HCT116 (cell line): ENCODE results near the gene AMHR2. TPM values are rescaled to one million over a fixed set of nuclear protein-coding genes. Genes with fewer than 3 reads are reported as not detected.
A peak's percentile ranks its signal among the peaks of the same experiment; 100 is the strongest.

Experiments used
- ATAC-seq: fragments of 200-7000 bp; cut with Tn5 transposase; 2 replicates; pipeline ENCODE4 v1.9.1; 2020; ENCODE audit warnings: mild to moderate bottlenecking, moderate library complexity
- BruUV-seq: library from RNA; stranded (reverse); fragments of 400-500 nt; replicated peaks from 2 replicates; lab custom pipeline; 2021; lab: Mats Ljungman, UMichigan
- CTCF ChIA-PET: fragments of 300-600 bp; sonication (Branson Sonifier 250); formaldehyde crosslinking; loops from one replicate; lab custom pipeline; 2021; ENCODE audit warnings: antibody characterized with exemption; lab: Charles Lee
- POLR2A ChIA-PET: fragments of 300-600, 350-600 bp; sonication (Branson Sonifier 250); formaldehyde crosslinking; loops from one replicate; lab custom pipeline; 2021; ENCODE audit warnings: antibody characterized with exemption; lab: Charles Lee
- RAD21 ChIA-PET, 2 experiments: fragments of 300-600 bp; sonication (Branson Sonifier 250); formaldehyde crosslinking; loops; one replicate each; lab custom pipeline; 2023; ENCODE audit warnings: low total read pairs in 2 of 2; ENCODE audit not compliant: uncharacterized antibody in 2 of 2, unreplicated experiment in 2 of 2, low non-redundant PET in 1 of 2; lab: Charles Lee
- DNase-seq: peaks from one replicate; pipeline ENCODE4 v3.0.0-alpha.2; 2010; ENCODE audit warnings: low read depth, low spot score
- H2AFZ ChIP-seq: fragments of 200-600 bp; shearing (Covaris generic), sonication (generic); 2 replicates; pipeline ENCODE4 v1.6.1; 2017; ENCODE audit warnings: low read depth, mixed run types, mixed read lengths, antibody characterized with exemption, low read length; ENCODE audit not compliant: poor library complexity, severe bottlenecking
- H3K27ac ChIP-seq: 2 replicates; pipeline ENCODE4 v1.5.1; 2012; ENCODE audit warnings: low read depth, low read length
- H3K27me3 ChIP-seq: fragments of 200-600 bp; sonication (generic); 2 replicates; pipeline ENCODE4 v1.6.1; 2016; ENCODE audit warnings: mixed run types, low read length, mixed read lengths; ENCODE audit not compliant: insufficient read depth
- H3K36me3 ChIP-seq, 2 experiments: fragments of 200-500 bp in 1 of 2; fragments of 200-600 bp in 1 of 2; sonication (Bioruptor generic) in 1 of 2; sonication (generic) in 1 of 2; 2 replicates each; pipeline versions ENCODE4 v1.5.1 to v1.6.1; 2014 to 2016; ENCODE audit warnings: low read length in 2 of 2, inconsistent platforms in 1 of 2, mixed read lengths in 1 of 2, mixed run types in 1 of 2; ENCODE audit not compliant: insufficient read depth in 2 of 2, control insufficient read depth in 1 of 2
- H3K4me1 ChIP-seq, 2 experiments: fragments of 200-600 bp in 1 of 2; sonication (generic) in 1 of 2; 2 replicates each; pipeline versions ENCODE4 v1.5.1 to v1.6.1; 2012 to 2017; ENCODE audit warnings: low read length in 2 of 2, inconsistent platforms in 1 of 2, mild to moderate bottlenecking in 1 of 2, mixed read lengths in 1 of 2, mixed run types in 1 of 2, moderate library complexity in 1 of 2; ENCODE audit not compliant: insufficient read depth in 2 of 2, control insufficient read depth in 1 of 2
- H3K4me2 ChIP-seq: fragments of 200-600 bp; sonication (generic); 2 replicates; pipeline ENCODE4 v1.6.1; 2017; ENCODE audit warnings: mixed run types, low read length, mixed read lengths
- H3K4me3 ChIP-seq, 2 experiments: fragments of 200-600 bp in 1 of 2; sonication (generic) in 1 of 2; replicated peaks in 1 of 2; 2 replicates each; pipeline ENCODE4 v1.5.1; 2011 to 2016; ENCODE audit warnings: low read length in 2 of 2, control low read depth in 1 of 2, low read depth in 1 of 2, mild to moderate bottlenecking in 1 of 2, mixed read lengths in 1 of 2, mixed run types in 1 of 2
- H3K79me2 ChIP-seq: fragments of 200-600 bp; sonication (generic); 2 replicates; pipeline ENCODE4 v1.6.1; 2017; ENCODE audit warnings: mild to moderate bottlenecking, mixed run types, low read length, moderate library complexity, mixed read lengths; ENCODE audit not compliant: insufficient read depth
- H3K9ac ChIP-seq: fragments of 200-600 bp; sonication (generic); 2 replicates; pipeline ENCODE4 v1.6.1; 2016; ENCODE audit warnings: low read length, mixed read lengths
- H3K9me2 ChIP-seq: fragments of 200-600 bp; sonication (generic), shearing (Covaris generic); 2 replicates; pipeline ENCODE4 v1.6.1; 2017; ENCODE audit warnings: mixed run types, mild to moderate bottlenecking, moderate library complexity; ENCODE audit not compliant: insufficient read depth
- H3K9me3 ChIP-seq, 2 experiments: fragments of 200-500 bp in 1 of 2; fragments of 200-600 bp in 1 of 2; sonication (Bioruptor generic) in 1 of 2; sonication (generic) in 1 of 2; 2 replicates each; pipeline ENCODE4 v1.6.1; 2014 to 2017; ENCODE audit warnings: low read length in 2 of 2, mixed read lengths in 2 of 2, inconsistent platforms in 1 of 2, low read depth in 1 of 2, mild to moderate bottlenecking in 1 of 2, mixed run types in 1 of 2, moderate library complexity in 1 of 2; ENCODE audit not compliant: control insufficient read depth in 1 of 2, insufficient read depth in 1 of 2
- H4K20me1 ChIP-seq: fragments of 200-600 bp; sonication (generic), shearing (Covaris generic); 2 replicates; pipeline ENCODE4 v1.6.1; 2017; ENCODE audit warnings: mixed run types, mild to moderate bottlenecking, moderate library complexity; ENCODE audit not compliant: insufficient read depth
- ATF3 ChIP-seq: IDR thresholded peaks from 2 replicates; pipeline ENCODE4 v1.6.1; 2012
- CBX3 ChIP-seq: IDR thresholded peaks from 2 replicates; pipeline ENCODE4 v1.6.1; 2012; ENCODE audit warnings: low read depth
- CEBPB ChIP-seq: IDR thresholded peaks from 2 replicates; pipeline ENCODE4 v1.6.1; 2012; ENCODE audit warnings: low read depth
- ELF1 ChIP-seq: IDR thresholded peaks from 2 replicates; pipeline ENCODE4 v1.6.1; 2012; ENCODE audit warnings: low read depth, borderline replicate concordance
- EZH2 ChIP-seq: fragments of 200-600 bp; sonication (generic); IDR thresholded peaks from 2 replicates; pipeline ENCODE4 v1.6.1; 2017; ENCODE audit warnings: antibody characterized with exemption, mixed run types
- EZH2phosphoT487 ChIP-seq: fragments of 200-600 bp; IDR thresholded peaks from 2 replicates; pipeline ENCODE4 v1.6.1; 2018; ENCODE audit warnings: antibody characterized with exemption, borderline replicate concordance
- FOSL1 ChIP-seq: IDR thresholded peaks from 2 replicates; pipeline ENCODE4 v1.6.1; 2012; ENCODE audit warnings: low read depth
- JUND ChIP-seq: IDR thresholded peaks from 2 replicates; pipeline ENCODE4 v1.6.1; 2012
- MAX ChIP-seq: IDR thresholded peaks from 2 replicates; pipeline ENCODE4 v1.6.1; 2012
- POLR2A ChIP-seq: IDR thresholded peaks from 2 replicates; pipeline ENCODE4 v1.7.0; 2011; ENCODE audit warnings: borderline replicate concordance; ENCODE audit not compliant: insufficient read depth, insufficient read length; ENCODE audit errors: extremely low read depth
- POLR2AphosphoS5 ChIP-seq: IDR thresholded peaks from 2 replicates; pipeline ENCODE4 v1.6.1; 2011; ENCODE audit warnings: mild to moderate bottlenecking, low read depth, low read length, moderate library complexity
- RAD21 ChIP-seq: IDR thresholded peaks from 2 replicates; pipeline ENCODE4 v1.6.1; 2012; ENCODE audit warnings: low read depth, mild to moderate bottlenecking
- SIN3A ChIP-seq: IDR thresholded peaks from 2 replicates; pipeline ENCODE4 v1.6.1; 2012; ENCODE audit warnings: low read depth
- SP1 ChIP-seq: IDR thresholded peaks from 2 replicates; pipeline ENCODE4 v1.6.1; 2012; ENCODE audit warnings: low read depth
- SRF ChIP-seq: IDR thresholded peaks from 2 replicates; pipeline ENCODE4 v1.6.1; 2012; ENCODE audit warnings: low read depth
- TCF7L2 ChIP-seq: IDR thresholded peaks from 2 replicates; pipeline ENCODE4 v1.7.0; 2011; ENCODE audit warnings: borderline replicate concordance, inconsistent platforms; ENCODE audit not compliant: insufficient read depth, insufficient read length; ENCODE audit errors: extremely low read depth
- YY1 ChIP-seq: IDR thresholded peaks from 2 replicates; pipeline ENCODE4 v1.6.1; 2011; ENCODE audit warnings: low read length, low read depth, moderate library complexity, mild to moderate bottlenecking; ENCODE audit not compliant: insufficient replicate concordance; ENCODE audit errors: extremely low read depth
- ZBTB33 ChIP-seq: IDR thresholded peaks from 2 replicates; pipeline ENCODE4 v1.6.1; 2011; ENCODE audit warnings: mild to moderate bottlenecking, low read length, moderate library complexity; ENCODE audit not compliant: insufficient replicate concordance; ENCODE audit errors: extremely low read depth
- ZFX ChIP-seq: fragments of 450-650 bp; IDR thresholded peaks from 2 replicates; pipeline ENCODE4 v1.6.1; 2017
- ZNF274 ChIP-seq: fragments of 200-500 bp; sonication (Bioruptor generic); IDR thresholded peaks from 2 replicates; pipeline ENCODE4 v1.6.1; 2014; ENCODE audit warnings: mild to moderate bottlenecking, low read depth, low read length, inconsistent platforms
- intact Hi-C: fragments of 100-400 bp; cut with micrococcal nuclease; formaldehyde crosslinking; loops from 2 replicates; pipeline ENCODE4 v1.10.0; 2022
- total RNA-seq: library from RNA; stranded (reverse); gene quantifications from one replicate; pipeline ENCODE4 v1.2.1, GENCODE V29; 2021; ENCODE audit not compliant: unreplicated experiment

AMHR2 gene
- total RNA-seq, 1 experiment from 2014 or later = not detected

- no peak overlapping the region for H2AFZ ChIP-seq
- TF ChIP-seq ELF1 = no peak
- no peak for TF ChIP-seq YY1
- no peak for TF ChIP-seq ZNF274
- TF ChIP-seq TCF7L2 = no peak
- no peak for TF ChIP-seq JUND
- no peak for TF ChIP-seq EZH2
- TF ChIP-seq ATF3 = no peak
- no peak for TF ChIP-seq CEBPB
- no peak for TF ChIP-seq ZBTB33
- no peak for TF ChIP-seq ZFX
- no peak for TF ChIP-seq POLR2AphosphoS5
- TF ChIP-seq POLR2A = no peak
- TF ChIP-seq CBX3 = no peak
- TF ChIP-seq SIN3A = no peak
- no peak for TF ChIP-seq RAD21
- no peak for TF ChIP-seq SRF
- TF ChIP-seq EZH2phosphoT487 = no peak
- no peak for TF ChIP-seq MAX
- TF ChIP-seq SP1 = no peak
- TF ChIP-seq FOSL1 = no peak
- TF ChIP-seq, all 23 proteins: peak for 0
- H3K27me3 ChIP-seq = no peaks in the 10 kb centered on the region
- H3K36me3 ChIP-seq = peaks cover 92 to 95% of the 10 kb centered on the region in 2 experiments
- no peak for ATAC-seq
- H3K4me2 ChIP-seq = no peak overlapping the region
- H3K27ac ChIP-seq = no peak overlapping the region
- intact Hi-C loops = no loop called here
- H3K4me1 ChIP-seq = no peaks in the 10 kb centered on the region
- ChIA-PET RAD21 (no interaction called here), POLR2A (no interaction called here), CTCF (no interaction called here)
- H4K20me1 ChIP-seq = peaks cover 39% of the 10 kb centered on the region
- H3K9me2 ChIP-seq = no peaks in the 10 kb centered on the region
- BruUV-seq = TSS peak; percentile 15
- H3K9ac ChIP-seq = no peak overlapping the region
- peaks cover 99% of the 10 kb centered on the region for H3K79me2 ChIP-seq
- no peaks in the 10 kb centered on the region for H3K9me3 ChIP-seq
- no peak for DNase-seq
- no peak overlapping the region for H3K4me3 ChIP-seq
Measured at GRCh38 chr12:53467880-53468279, 44.2 kb downstream of the AMHR2 start.
